Heart left ventricle (tissue), 16 donors: ENCODE results near the gene TNFRSF14. TPM values are rescaled to one million over a fixed set of nuclear protein-coding genes. Genes with fewer than 3 reads are reported as not detected.

Source experiments
- ATAC-seq, 4 donors: fragments of 200-7000 bp; cut with Tn5 transposase; one replicate each; pipeline ENCODE4 v1.9.1; 2020 to 2022; ENCODE audit warnings: moderate library complexity in 4 of 4, mild to moderate bottlenecking in 3 of 4, moderate number of reproducible peaks in 1 of 4
- DNase-seq, 5 donors: peaks; one replicate each; pipeline ENCODE4 v3.0.0-alpha.2; 2020
- H3K27ac ChIP-seq, 12 donors: fragments of 200-600 bp; sonication (generic) in 4 of 12; one replicate each; pipeline versions ENCODE4 v1.5.0 to v1.8.0; 2016 to 2022; ENCODE audit warnings: mild to moderate bottlenecking in 2 of 12
- H3K27me3 ChIP-seq, 9 donors: fragments of 200-600 bp; sonication (generic) in 2 of 9; one replicate each; pipeline versions ENCODE4 v1.5.1 to v1.8.0; 2016 to 2022; ENCODE audit warnings: mild to moderate bottlenecking in 3 of 9
- H3K36me3 ChIP-seq, 9 donors: fragments of 200-600 bp; sonication (generic) in 2 of 9; one replicate each; pipeline versions ENCODE4 v1.5.0 to v1.8.0; 2018 to 2022; ENCODE audit warnings: mild to moderate bottlenecking in 2 of 9
- H3K4me1 ChIP-seq, 12 donors: fragments of 200-600 bp; sonication (generic) in 4 of 12; one replicate each; pipeline versions ENCODE4 v1.5.0 to v1.8.0; 2016 to 2022; ENCODE audit warnings: mild to moderate bottlenecking in 3 of 12
- H3K4me3 ChIP-seq, 12 donors: fragments of 200-600 bp; sonication (generic) in 4 of 12; one replicate each; pipeline versions ENCODE4 v1.5.0 to v1.8.0; 2017 to 2022; ENCODE audit warnings: mild to moderate bottlenecking in 9 of 12, moderate library complexity in 4 of 12
- H3K9me3 ChIP-seq, 12 donors: fragments of 200-600 bp; sonication (generic) in 4 of 12; one replicate each; pipeline versions ENCODE4 v1.5.0 to v1.8.0; 2016 to 2022; ENCODE audit warnings: mild to moderate bottlenecking in 1 of 12
- CTCF ChIP-seq, 12 donors: fragments of 200-600 bp; sonication (generic) in 4 of 12; IDR thresholded peaks; one replicate each; pipeline versions ENCODE4 v1.5.0 to v1.8.0; 2018 to 2022; ENCODE audit warnings: antibody characterized with exemption in 12 of 12, mild to moderate bottlenecking in 5 of 12
- POLR2A ChIP-seq, 2 donors: fragments of 450-650 bp; IDR thresholded peaks; one replicate each; pipeline ENCODE4 v1.6.1; 2017; ENCODE audit warnings: antibody characterized with exemption in 2 of 2, mild to moderate bottlenecking in 2 of 2, moderate library complexity in 2 of 2
- WGBS, 4 donors: extraction: QIAGEN DNeasy Blood & Tissue Kit in 2 of 4; methylation state at CpG; one replicate each; pipeline versions ENCODE4 v1.1.5 to v1.1.7; 2013 to 2018; 5-methylcytosine and 5-hydroxymethylcytosine counted together
- intact Hi-C, 10 donors: fragments of 100-400 bp; cut with DNase I; formaldehyde crosslinking; loops; one replicate each; pipeline versions ENCODE4 v1.11.1 to v1.14.2; 2022
- polyA plus RNA-seq, 2 donors: library from polyadenylated mRNA; stranded (reverse); fragments of 200-250 nt; gene quantifications; one replicate each; pipeline ENCODE4 v1.2.3, GENCODE V29; 2013
- total RNA-seq, 9 donors: library from RNA; depleted of rRNA in 2 of 9; stranded (reverse); fragments of >200 nt in 2 of 9; fragmentation: NEBNext Ultra II Directional in 3 of 9; extraction: Animal tissue kit (Norgen Biotek cat#: 25700) in 3 of 9; gene quantifications; one replicate each; pipeline versions ENCODE4 v1.1.0 to v1.2.4, GENCODE V29; 2016 to 2023
- donor health status: ischemic (EF 13 %, LVEDD 7.1; RV severe dilation, severe dysfunction).
- donor health status: healthy with polysubstance abuse.
- donor health status: DM: no; HTN: yes; CAD: no.
- donor health status: DM: no; HTN: no; CAD: no.
- donor health status: ischemic (EF 25% LVEDD 6.9; RV normal size, moderate dysfunction).
- donor health status: ischemic (EF 25% LVEDD 5.7; RV mildly dilated, moderate dysfunction).
- donor health status: healthy.
- donor health status: DM: yes; HTN: yes; CAD: no.
- donor health status: ischemic (EF 35%, LVEDD 5.7; RV mildly dilated, moderate dysfunction).
- donor health status: nonischemic (EF 11% LVEDD 7.7; RV severe dilation, severe dysfunction).
- donor health status: DM: yes; HTN: yes; CAD: no.
- donor health status: PGD.
- donor health status: ischemic (EF 29% LVEDD 5.4; RV normal size, mild dysfunction).
- donor health status: nonischemic (EF 23%, LVEDD 6.1; RV moderate dilation, normal function).

The TNFRSF14 gene
- total and polyA plus RNA-seq, 11 donors, result 7.8 to 70.8 (median 14.3) TPM

DNA sequence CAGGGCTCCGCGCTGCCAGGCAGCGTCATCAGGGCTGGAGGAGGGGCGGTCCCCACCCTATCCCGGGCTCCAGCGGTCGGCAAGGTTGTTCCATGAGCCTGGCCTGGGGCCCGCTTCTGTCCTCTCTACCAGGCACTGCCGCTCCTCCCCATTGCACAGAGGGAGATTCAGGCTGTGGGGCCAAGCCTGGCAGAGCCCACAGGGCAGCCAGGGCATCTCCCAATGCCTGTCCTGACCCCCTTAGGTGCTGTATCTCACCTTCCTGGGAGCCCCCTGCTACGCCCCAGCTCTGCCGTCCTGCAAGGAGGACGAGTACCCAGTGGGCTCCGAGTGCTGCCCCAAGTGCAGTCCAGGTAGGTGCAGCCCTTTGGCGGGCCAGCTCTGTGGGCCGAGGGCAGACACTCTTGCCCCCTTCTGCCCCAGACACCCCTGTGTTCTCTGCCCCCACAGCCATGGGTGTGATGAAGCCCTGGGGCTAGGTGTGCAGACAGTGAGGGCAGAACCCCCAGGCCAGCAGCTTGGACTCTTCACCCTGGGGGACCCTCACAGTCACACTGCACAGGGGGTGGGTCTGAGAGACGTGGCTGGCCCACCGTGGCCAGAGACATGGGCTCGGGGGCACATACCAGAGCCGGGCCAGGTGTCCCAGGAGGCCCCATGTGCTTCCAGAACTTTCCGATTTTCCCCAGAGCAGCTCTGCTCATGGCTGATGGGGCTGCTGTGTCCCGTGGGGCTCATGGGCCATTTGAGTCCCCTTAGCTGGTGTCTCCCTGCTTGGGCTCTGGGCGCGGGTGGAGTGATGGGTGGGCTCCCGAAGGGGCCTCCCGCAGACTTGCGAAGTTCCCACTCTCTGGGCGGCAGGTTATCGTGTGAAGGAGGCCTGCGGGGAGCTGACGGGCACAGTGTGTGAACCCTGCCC is 1.6 kb downstream of the TNFRSF14 start:
- DNase-seq (peak in 1 of 5 donors; percentile 30), ATAC-seq (peak in 2 of 4 donors; percentile 3 to 7)
- TF ChIP-seq POLR2A (IDR thresholded peaks at IDR 0.05) (no peak), CTCF (IDR thresholded peaks at IDR 0.05) (no peak)
- no peaks in the 10 kb centered on the region for H3K9me3 ChIP-seq
- peaks cover 0 to 52% (median 21%) of the 10 kb centered on the region in 9 donors for H3K36me3 ChIP-seq
- intact Hi-C loops, result loop anchor here in 2 of 10 donors (2.0 kb wide), 2 partner anchors 17 to 21 kb away; no protein-coding TSS in a partner anchor
- 79 to 85% (median 82%) methylated on average over 19 to 30 of the region's 30 CpGs for WGBS, 4 donors
- peaks cover 0 to 5% (median 0%) of the 10 kb centered on the region in 9 donors for H3K27me3 ChIP-seq
- H3K4me1 ChIP-seq, result peaks cover 0 to 49% (median 28%) of the 10 kb centered on the region in 12 donors
- peak overlapping the region; percentile 28 to 83 (median 65) for H3K4me3 ChIP-seq
- H3K27ac ChIP-seq, result peak overlapping the region in 11 of 12 donors; percentile 82 to 99 (median 90)

GRCh38 chr1:2558420-2558819 is 2.2 kb downstream of the TNFRSF14 start:
- H3K4me1 ChIP-seq, result peaks cover 0 to 49% (median 28%) of the 10 kb centered on the region in 12 donors
- H3K9me3 ChIP-seq, result no peaks in the 10 kb centered on the region
- no peak for TF ChIP-seq POLR2A (IDR thresholded peaks at IDR 0.05)
- no peak for TF ChIP-seq CTCF (IDR thresholded peaks at IDR 0.05)
- no peak overlapping the region for H3K27ac ChIP-seq
- no peak for ATAC-seq
- peaks cover 0 to 5% (median 0%) of the 10 kb centered on the region in 9 donors for H3K27me3 ChIP-seq
- 92 to 97% (median 94%) methylated on average over 8 to 12 of the region's 12 CpGs for WGBS, 4 donors
- intact Hi-C loops, result no loop called here
- H3K36me3 ChIP-seq, result peaks cover 0 to 59% (median 21%) of the 10 kb centered on the region in 9 donors
- DNase-seq, result no peak
- H3K4me3 ChIP-seq, result no peak overlapping the region

DNA sequence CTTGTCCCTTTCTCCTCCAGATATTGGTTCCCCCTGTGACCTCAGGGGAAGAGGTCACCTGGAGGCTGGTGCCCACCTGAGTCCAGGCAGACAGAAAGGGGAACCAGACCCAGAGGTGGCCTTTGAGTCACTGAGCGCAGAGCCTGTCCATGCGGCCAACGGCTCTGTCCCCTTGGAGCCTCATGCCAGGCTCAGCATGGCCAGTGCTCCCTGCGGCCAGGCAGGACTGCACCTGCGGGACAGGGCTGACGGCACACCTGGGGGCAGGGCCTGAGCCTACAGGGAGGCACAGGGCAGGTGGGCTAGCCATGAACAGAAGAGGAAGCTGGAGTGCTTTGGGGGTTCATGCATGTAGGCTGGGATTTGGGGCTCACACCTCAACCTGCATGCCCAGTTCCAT is 2.7 kb downstream of the TNFRSF14 start:
- H3K4me1 ChIP-seq, result peaks cover 0 to 49% (median 28%) of the 10 kb centered on the region in 12 donors
- intact Hi-C loops, result no loop called here
- WGBS, 4 donors, result 95 to 97% (median 96%) methylated on average over 4 to 6 of the region's 6 CpGs
- no peaks in the 10 kb centered on the region for H3K9me3 ChIP-seq
- no peak for ATAC-seq
- peaks cover 0 to 5% (median 0%) of the 10 kb centered on the region in 9 donors for H3K27me3 ChIP-seq
- no peak for DNase-seq
- H3K36me3 ChIP-seq, result peaks cover 0 to 63% (median 21%) of the 10 kb centered on the region in 9 donors
- H3K4me3 ChIP-seq, result no peak overlapping the region
- TF ChIP-seq POLR2A (IDR thresholded peaks at IDR 0.05) (no peak), CTCF (IDR thresholded peaks at IDR 0.05) (no peak)
- H3K27ac ChIP-seq, result no peak overlapping the region
